ENCODE measurements around the gene CREB5. TPM values are rescaled to one million over a fixed set of nuclear protein-coding genes. Genes with fewer than 3 reads are reported as not detected.
"Not testable (repeated sequence)": the region's sequence is repeated elsewhere in the genome, so short reads cannot be mapped to it uniquely, and the experiment has no call there.

Gene CREB5
- total and polyA plus RNA-seq, 2 donors from 2014 or later: 3.4 to 27.2 TPM

- Histone ChIP-seq H3K36me3 (ENCODE audit: control insufficient read depth in 2 of 3, insufficient read depth in 3 of 3, low read length in 3 of 3) (no peaks in the 10 kb centered on the region), H3K4me1 (ENCODE audit: control insufficient read depth in 2 of 3, insufficient read depth in 2 of 3, low read depth in 1 of 3, low read length in 3 of 3) (no peaks in the 10 kb centered on the region), H3K27ac (ENCODE audit: low read depth in 2 of 2, low read length in 2 of 2) (no peak overlapping the region), H3K27me3 (ENCODE audit: control insufficient read depth, insufficient read depth, low read length) (no peaks in the 10 kb centered on the region), H3K9me3 (ENCODE audit: control insufficient read depth in 2 of 3, insufficient read depth in 1 of 3, low read length in 3 of 3) (no peaks in the 10 kb centered on the region), H3K9ac (ENCODE audit: low read length in 3 of 3) (no peak overlapping the region), H3K4me3 (ENCODE audit: low read length in 3 of 3) (no peak overlapping the region)
- TF ChIP-seq CTCF (IDR thresholded peaks at IDR 0.05; ENCODE audit: borderline replicate concordance, extremely low read depth, insufficient read depth): no peak
- no peak for FAIRE-seq
- intact Hi-C loops (cut with DNase I): no loop called here
- DNase-seq: no peak
These were observed 136.1 kb downstream of the CREB5 start for GRCh38 chr7:28548416-28548815.

- TF ChIP-seq CTCF (IDR thresholded peaks at IDR 0.05; ENCODE audit: borderline replicate concordance, extremely low read depth, insufficient read depth): no peak
- no peaks in the 10 kb centered on the region for H3K27me3 ChIP-seq (ENCODE audit: control insufficient read depth, insufficient read depth, low read length)
- no peaks in the 10 kb centered on the region for H3K9me3 ChIP-seq (ENCODE audit: control insufficient read depth in 2 of 3, insufficient read depth in 1 of 3, low read length in 3 of 3)
- DNase-seq (no peak), FAIRE-seq (no peak)
- no peak overlapping the region for H3K27ac ChIP-seq (ENCODE audit: low read depth in 2 of 2, low read length in 2 of 2)
- intact Hi-C loops (cut with DNase I): no loop called here
- no peaks in the 10 kb centered on the region for H3K36me3 ChIP-seq (ENCODE audit: control insufficient read depth in 2 of 3, insufficient read depth in 3 of 3, low read length in 3 of 3)
- H3K9ac ChIP-seq (ENCODE audit: low read length in 3 of 3): no peak overlapping the region
- no peaks in the 10 kb centered on the region for H3K4me1 ChIP-seq (ENCODE audit: control insufficient read depth in 2 of 3, insufficient read depth in 2 of 3, low read depth in 1 of 3, low read length in 3 of 3)
- no peak overlapping the region for H3K4me3 ChIP-seq (ENCODE audit: low read length in 3 of 3)
These were observed 137.7 kb downstream of the CREB5 start for GRCh38 chr7:28549998-28550397.

- Histone ChIP-seq H3K27ac (ENCODE audit: low read depth in 2 of 2, low read length in 2 of 2) (no peak overlapping the region), H3K9ac (ENCODE audit: low read length in 3 of 3) (no peak overlapping the region), H3K27me3 (ENCODE audit: control insufficient read depth, insufficient read depth, low read length) (no peaks in the 10 kb centered on the region), H3K4me1 (ENCODE audit: control insufficient read depth in 2 of 3, insufficient read depth in 2 of 3, low read depth in 1 of 3, low read length in 3 of 3) (no peaks in the 10 kb centered on the region), H3K4me3 (ENCODE audit: low read length in 3 of 3) (no peak overlapping the region), H3K9me3 (ENCODE audit: control insufficient read depth in 2 of 3, insufficient read depth in 1 of 3, low read length in 3 of 3) (no peaks in the 10 kb centered on the region), H3K36me3 (ENCODE audit: control insufficient read depth in 2 of 3, insufficient read depth in 3 of 3, low read length in 3 of 3) (no peaks in the 10 kb centered on the region)
- FAIRE-seq (no peak), DNase-seq (no peak)
- intact Hi-C loops (cut with DNase I): no loop called here
- TF ChIP-seq CTCF (IDR thresholded peaks at IDR 0.05; ENCODE audit: borderline replicate concordance, extremely low read depth, insufficient read depth): no peak
These were observed 138.4 kb downstream of the CREB5 start for GRCh38 chr7:28550580-28551186.

- DNase-seq (peak in 2 of 5 donors; percentile 41 to 55), FAIRE-seq (no peak)
- no peaks in the 10 kb centered on the region for H3K4me1 ChIP-seq (ENCODE audit: control insufficient read depth in 2 of 3, insufficient read depth in 2 of 3, low read depth in 1 of 3, low read length in 3 of 3)
- TF ChIP-seq CTCF (IDR thresholded peaks at IDR 0.05; ENCODE audit: borderline replicate concordance, extremely low read depth, insufficient read depth): no peak
- no peaks in the 10 kb centered on the region for H3K36me3 ChIP-seq (ENCODE audit: control insufficient read depth in 2 of 3, insufficient read depth in 3 of 3, low read length in 3 of 3)
- H3K27ac ChIP-seq (ENCODE audit: low read depth in 2 of 2, low read length in 2 of 2): no peak overlapping the region
- H3K9ac ChIP-seq (ENCODE audit: low read length in 3 of 3): no peak overlapping the region
- H3K9me3 ChIP-seq (ENCODE audit: control insufficient read depth in 2 of 3, insufficient read depth in 1 of 3, low read length in 3 of 3): no peaks in the 10 kb centered on the region
- intact Hi-C loops (cut with DNase I): no loop called here
- H3K27me3 ChIP-seq (ENCODE audit: control insufficient read depth, insufficient read depth, low read length): no peaks in the 10 kb centered on the region
- H3K4me3 ChIP-seq (ENCODE audit: low read length in 3 of 3): no peak overlapping the region
These were observed 139.0 kb downstream of the CREB5 start for GRCh38 chr7:28551331-28551730.

GRCh38 chr7:28551766-28552165 is 139.4 kb downstream of the CREB5 start:
- H3K27ac ChIP-seq (ENCODE audit: low read depth in 2 of 2, low read length in 2 of 2); H3K36me3 ChIP-seq (ENCODE audit: control insufficient read depth in 2 of 3, insufficient read depth in 3 of 3, low read length in 3 of 3); H3K9me3 ChIP-seq (ENCODE audit: control insufficient read depth in 2 of 3, insufficient read depth in 1 of 3, low read length in 3 of 3); intact Hi-C loops (cut with DNase I); DNase-seq; H3K27me3 ChIP-seq (ENCODE audit: control insufficient read depth, insufficient read depth, low read length); FAIRE-seq; H3K4me1 ChIP-seq (ENCODE audit: control insufficient read depth in 2 of 3, insufficient read depth in 2 of 3, low read depth in 1 of 3, low read length in 3 of 3); H3K4me3 ChIP-seq (ENCODE audit: low read length in 3 of 3); H3K9ac ChIP-seq (ENCODE audit: low read length in 3 of 3): not testable (repeated sequence)
